Adrenal gland (tissue), 5 donors: ENCODE measurements around the gene ZNF621.

Experiments
- CTCF ChIP-seq, 6 experiments: fragments of 450-650 bp in 4 of 6; fragments of 200-600 bp in 2 of 6; sonication (generic) in 1 of 6; IDR thresholded peaks; 1 replicate in 5 of 6; 2 replicates in 1 of 6; pipeline versions ENCODE4 v1.5.1 to v1.8.0; 2016 to 2021; ENCODE audit warnings: antibody characterized with exemption in 6 of 6, mild to moderate bottlenecking in 2 of 6, moderate library complexity in 1 of 6
- POLR2A ChIP-seq, 2 donors: fragments of 450-650 bp; IDR thresholded peaks; one replicate each; pipeline ENCODE4 v1.6.1; 2017; ENCODE audit warnings: antibody characterized with exemption in 2 of 2, mild to moderate bottlenecking in 2 of 2, moderate library complexity in 1 of 2
- donor health status: DM: no; HTN: no; CAD: no.

GRCh38 chr3:40528426-40528825 lies 3.7 kb downstream of the ZNF621 start:
- TF ChIP-seq POLR2A (IDR thresholded peaks at IDR 0.05) (no peak), CTCF (IDR thresholded peaks at IDR 0.05) (no peak)
